Measurements from ENCODE around the gene NUP160. TPM values are rescaled to one million over a fixed set of nuclear protein-coding genes. Genes with fewer than 3 reads are reported as not detected.
"Not testable (repeated sequence)": the region's sequence is repeated elsewhere in the genome, so short reads cannot be mapped to it uniquely, and the experiment has no call there.

Gene NUP160
- total and polyA plus RNA-seq, 10 of the 15 experiments (the other 5 are each of a cell fraction or from before 2014, with no cell fraction given), result 24.0 to 87.6 (median 54.6) TPM

DNA sequence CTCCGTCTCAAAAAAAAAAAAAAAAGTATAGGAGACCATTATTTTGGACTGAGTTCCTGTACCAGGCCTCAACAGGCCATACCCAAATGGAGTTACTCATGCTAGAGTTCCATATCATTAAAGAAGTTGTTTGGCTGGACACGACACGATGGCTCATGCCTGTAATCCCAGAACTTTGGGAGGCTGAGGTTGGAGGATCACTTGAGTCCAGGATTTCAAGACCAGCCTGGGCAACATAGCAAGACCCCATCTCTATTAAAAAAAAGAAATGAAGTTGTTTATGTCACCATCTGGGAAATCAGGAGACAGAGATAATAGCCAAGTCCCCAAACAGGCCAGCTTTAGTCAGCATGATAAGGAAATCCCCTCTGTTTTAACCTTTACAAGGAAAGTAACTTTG is 74.3 kb downstream of the NUP160 start (continued):
- no peak for TF ChIP-seq PBX3 (IDR thresholded peaks at IDR 0.05; ENCODE audit: insufficient replicate concordance, low read depth, low read length)
- TF ChIP-seq MYB (IDR thresholded peaks at IDR 0.05; ENCODE audit: borderline replicate concordance, low read depth, low read length), result no peak
- TF ChIP-seq ZNF622 (IDR thresholded peaks at IDR 0.05), result no peak
- TF ChIP-seq POLR2A (IDR thresholded peaks at IDR 0.05; ENCODE audit: low read depth, low read length), result no peak
- TF ChIP-seq FOXM1 (IDR thresholded peaks at IDR 0.05; ENCODE audit: low read depth, low read length), result no peak
- TF ChIP-seq, protein P1, sequence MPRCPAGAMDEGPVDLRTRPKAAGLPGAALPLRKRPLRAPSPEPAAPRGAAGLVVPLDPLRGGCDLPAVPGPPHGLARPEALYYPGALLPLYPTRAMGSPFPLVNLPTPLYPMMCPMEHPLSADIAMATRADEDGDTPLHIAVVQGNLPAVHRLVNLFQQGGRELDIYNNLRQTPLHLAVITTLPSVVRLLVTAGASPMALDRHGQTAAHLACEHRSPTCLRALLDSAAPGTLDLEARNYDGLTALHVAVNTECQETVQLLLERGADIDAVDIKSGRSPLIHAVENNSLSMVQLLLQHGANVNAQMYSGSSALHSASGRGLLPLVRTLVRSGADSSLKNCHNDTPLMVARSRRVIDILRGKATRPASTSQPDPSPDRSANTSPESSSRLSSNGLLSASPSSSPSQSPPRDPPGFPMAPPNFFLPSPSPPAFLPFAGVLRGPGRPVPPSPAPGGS (IDR thresholded peaks at IDR 0.05; ENCODE audit: borderline replicate concordance, insufficient read depth, low read depth, low read length, poor library complexity, severe bottlenecking), result no peak
- no peak for TF ChIP-seq GABPA (IDR thresholded peaks at IDR 0.05; ENCODE audit: low read depth)
- no peak for TF ChIP-seq CEBPB (IDR thresholded peaks at IDR 0.05; ENCODE audit: borderline replicate concordance in 1 of 2, low read depth in 2 of 2, low read length in 2 of 2)

DNA sequence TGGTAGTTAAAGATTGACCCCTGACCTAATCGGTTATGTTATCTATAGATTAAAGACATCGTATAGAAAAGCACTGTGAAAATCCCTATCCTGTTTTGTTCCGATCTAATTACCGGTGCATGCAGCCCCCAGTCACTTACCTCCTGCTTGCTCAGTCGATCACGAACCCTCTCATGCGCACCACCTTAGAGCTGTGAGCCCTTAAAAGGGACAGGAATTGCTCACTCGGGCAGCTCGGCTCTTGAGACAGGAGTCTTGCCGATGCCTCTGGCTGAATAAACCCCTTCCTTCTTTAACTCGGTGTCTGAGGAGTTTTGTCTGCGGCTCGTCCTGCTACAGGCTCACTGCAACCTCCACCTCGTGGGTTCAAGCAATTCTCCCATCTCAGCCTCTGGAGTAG is 78.6 kb downstream of the NUP160 start:
- H2AFZ ChIP-seq (ENCODE audit: control insufficient read depth, low read depth, low read length); H4K20me1 ChIP-seq (ENCODE audit: control insufficient read depth, insufficient read depth); H3K4me3 ChIP-seq; H3K4me2 ChIP-seq (ENCODE audit: control insufficient read depth, insufficient read depth); SMC1A ChIA-PET (ENCODE audit: uncharacterized antibody, unreplicated experiment); H3K27ac ChIP-seq (ENCODE audit: control insufficient read depth, insufficient read depth); BruUV-seq (replicated peaks); POLR2A ChIA-PET; RAD21 ChIA-PET (ENCODE audit: unreplicated experiment); CTCF ChIA-PET; DNase-seq (ENCODE audit: low read depth, low spot score); H3K4me1 ChIP-seq (ENCODE audit: control insufficient read depth, insufficient read depth, low read length); in situ Hi-C loops (cut with MboI); H3K27me3 ChIP-seq (replicated peaks in 1 of 2; ENCODE audit: control insufficient read depth in 2 of 2, insufficient read depth in 2 of 2, low read length in 1 of 2); H3K9ac ChIP-seq (ENCODE audit: control insufficient read depth, insufficient read depth, low read length); FAIRE-seq; H3K9me3 ChIP-seq (replicated peaks; ENCODE audit: control insufficient read depth, insufficient read depth, low read length); H3K36me3 ChIP-seq (ENCODE audit: control insufficient read depth in 2 of 2, insufficient read depth in 2 of 2, low read length in 1 of 2); ATAC-seq: not testable (repeated sequence)
- 88% methylated on average over 14 of the region's 14 CpGs for WGBS (ENCODE audit: insufficient coverage, insufficient replicate concordance, low lambda C conversion rate, missing lambda C conversion rate)
- intact Hi-C loops (cut with micrococcal nuclease; ENCODE audit: unreplicated experiment), result loop anchor here (5.0 to 10.0 kb wide), 2 partner anchors 83 to 395 kb away; partner anchors contain the start of gene SPI1
- peaks cover 37% of the 10 kb centered on the region for H3K79me2 ChIP-seq (ENCODE audit: control insufficient read depth, insufficient read depth, low read length)

Measured in GM12878 (cell line).